Neural progenitor cell (in vitro differentiated cells): Measurements from ENCODE around the gene RANBP1. TPM values are rescaled to one million over a fixed set of nuclear protein-coding genes. Genes with fewer than 3 reads are reported as not detected.

Experiments used
- DNase-seq: peaks from one replicate; pipeline ENCODE4 v3.0.0-alpha.2; 2016; ENCODE audit warnings: low spot score
- H2AFZ ChIP-seq: fragments of 200-600 bp; sonication (generic); replicated peaks from 2 replicates; pipeline ENCODE4 v1.6.1; 2016; ENCODE audit warnings: antibody characterized with exemption
- H3F3A ChIP-seq: fragments of 200-600 bp; sonication (generic); 2 replicates; pipeline ENCODE4 v1.6.1; 2016; ENCODE audit warnings: antibody characterized with exemption, low read depth
- H3K27ac ChIP-seq: fragments of 200-600 bp; sonication (generic); 2 replicates; pipeline ENCODE4 v1.5.1; 2016; ENCODE audit warnings: mild to moderate bottlenecking
- H3K27me3 ChIP-seq: fragments of 200-600 bp; sonication (generic); 2 replicates; pipeline ENCODE4 v1.6.1; 2016; ENCODE audit warnings: mild to moderate bottlenecking, moderate library complexity
- H3K36me3 ChIP-seq: fragments of 200-600 bp; sonication (generic); 2 replicates; pipeline ENCODE4 v1.5.1; 2016
- H3K4me1 ChIP-seq: fragments of 200-600 bp; sonication (generic); 2 replicates; pipeline ENCODE4 v1.6.1; 2016; ENCODE audit warnings: mixed run types
- H3K4me2 ChIP-seq: fragments of 200-600 bp; sonication (generic); 2 replicates; pipeline ENCODE4 v1.6.1; 2016
- H3K4me3 ChIP-seq: fragments of 200-600 bp; sonication (generic); 2 replicates; pipeline ENCODE4 v1.5.1; 2016
- H3K79me2 ChIP-seq: fragments of 200-600 bp; sonication (generic); 2 replicates; pipeline ENCODE4 v1.6.1; 2016; ENCODE audit warnings: low read depth
- H3K9ac ChIP-seq: fragments of 200-600 bp; sonication (generic); 2 replicates; pipeline ENCODE4 v1.6.1; 2016
- H3K9me3 ChIP-seq: fragments of 200-600 bp; sonication (generic); 2 replicates; pipeline ENCODE4 v1.5.1; 2016; ENCODE audit warnings: low read depth
- H4K20me1 ChIP-seq: fragments of 200-600 bp; sonication (generic); 2 replicates; pipeline ENCODE4 v1.6.1; 2016; ENCODE audit warnings: low read depth
- H3K27ac Mint-ChIP-seq: 3 replicates; pipeline ENCODE4 v1.8.0; 2021; ENCODE audit warnings: mixed read lengths
- H3K27me3 Mint-ChIP-seq: 2 replicates; pipeline ENCODE4 v1.8.0; 2022; ENCODE audit warnings: low read depth, mild to moderate bottlenecking, inconsistent platforms, moderate library complexity, mixed read lengths; ENCODE audit not compliant: insufficient read depth
- H3K36me3 Mint-ChIP-seq: 3 replicates; pipeline ENCODE4 v1.8.0; 2021; ENCODE audit warnings: mixed read lengths
- H3K4me1 Mint-ChIP-seq: 3 replicates; pipeline ENCODE4 v1.8.0; 2021; ENCODE audit warnings: mixed read lengths
- H3K4me3 Mint-ChIP-seq: 3 replicates; pipeline ENCODE4 v1.8.0; 2021; ENCODE audit warnings: mild to moderate bottlenecking, moderate library complexity, mixed read lengths
- H3K9me3 Mint-ChIP-seq: 3 replicates; pipeline ENCODE4 v1.8.0; 2020; ENCODE audit warnings: mixed read lengths
- CTCF ChIP-seq: fragments of 200-600 bp; sonication (generic); IDR thresholded peaks from 2 replicates; pipeline ENCODE4 v1.5.1; 2017; ENCODE audit warnings: antibody characterized with exemption, mild to moderate bottlenecking
- EZH2 ChIP-seq: fragments of 200-600 bp; sonication (generic); IDR thresholded peaks from 2 replicates; pipeline ENCODE4 v1.6.1; 2017; ENCODE audit warnings: antibody characterized with exemption, mild to moderate bottlenecking, moderate library complexity
- EZH2phosphoT487 ChIP-seq: fragments of 200-600 bp; sonication (generic); IDR thresholded peaks from 2 replicates; pipeline ENCODE4 v1.6.1; 2017; ENCODE audit warnings: antibody characterized with exemption
- total RNA-seq: library from RNA; depleted of rRNA; stranded (reverse); fragments of >200 nt; gene quantifications from 2 replicates; pipeline ENCODE4 v1.2.3, GENCODE V29; 2015; ENCODE audit warnings: low replicate concordance

The RANBP1 gene
- total RNA-seq, 1 donor from 2014 or later, result 918 TPM

DNA sequence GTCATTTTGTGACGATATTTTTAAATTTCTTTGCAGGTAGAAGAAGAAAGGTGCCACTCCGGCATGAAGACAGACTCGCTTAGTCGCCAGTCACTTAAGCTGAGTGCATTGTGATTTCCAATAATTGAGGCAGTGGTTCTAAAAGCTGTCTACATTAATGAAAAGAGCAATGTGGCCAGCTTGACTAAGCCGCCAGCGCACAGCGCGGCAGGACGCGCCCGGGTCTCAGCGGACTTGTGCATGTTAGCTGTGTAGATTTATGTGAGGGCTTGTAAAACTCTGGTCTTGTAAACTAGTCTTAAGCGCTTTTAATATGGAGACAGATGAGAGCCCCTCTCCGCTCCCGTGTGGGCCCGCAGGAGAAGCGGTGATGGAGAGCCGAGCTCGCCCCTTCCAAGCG is 30.3 kb upstream of the RANBP1 start:
- H3K27me3 ChIP-seq, result no peaks in the 10 kb centered on the region
- peaks cover 6% of the 10 kb centered on the region for H3K36me3 ChIP-seq
- no peaks in the 10 kb centered on the region for H3K9me3 ChIP-seq
- H3K4me3 ChIP-seq, result no peak overlapping the region
- no peaks in the 10 kb centered on the region for H3K27me3 Mint-ChIP-seq
- no peak overlapping the region for H3K27ac ChIP-seq
- H3F3A ChIP-seq, result peaks cover 39% of the 10 kb centered on the region
- no peak overlapping the region for H3K4me3 Mint-ChIP-seq
- peaks cover 95% of the 10 kb centered on the region for H4K20me1 ChIP-seq
- no peak overlapping the region for H2AFZ ChIP-seq
- H3K27ac Mint-ChIP-seq, result no peak overlapping the region
- H3K4me1 ChIP-seq, result peaks cover 27% of the 10 kb centered on the region
- H3K36me3 Mint-ChIP-seq, result peaks cover 41% of the 10 kb centered on the region
- peaks cover 42% of the 10 kb centered on the region for H3K4me1 Mint-ChIP-seq
- peaks cover 100% of the 10 kb centered on the region for H3K79me2 ChIP-seq
- H3K9me3 Mint-ChIP-seq, result no peaks in the 10 kb centered on the region
- TF ChIP-seq EZH2phosphoT487, result no peak
- no peak for TF ChIP-seq EZH2
- TF ChIP-seq CTCF, result no peak
- no peak for DNase-seq
- H3K9ac ChIP-seq, result no peak overlapping the region
- no peak overlapping the region for H3K4me2 ChIP-seq

DNA sequence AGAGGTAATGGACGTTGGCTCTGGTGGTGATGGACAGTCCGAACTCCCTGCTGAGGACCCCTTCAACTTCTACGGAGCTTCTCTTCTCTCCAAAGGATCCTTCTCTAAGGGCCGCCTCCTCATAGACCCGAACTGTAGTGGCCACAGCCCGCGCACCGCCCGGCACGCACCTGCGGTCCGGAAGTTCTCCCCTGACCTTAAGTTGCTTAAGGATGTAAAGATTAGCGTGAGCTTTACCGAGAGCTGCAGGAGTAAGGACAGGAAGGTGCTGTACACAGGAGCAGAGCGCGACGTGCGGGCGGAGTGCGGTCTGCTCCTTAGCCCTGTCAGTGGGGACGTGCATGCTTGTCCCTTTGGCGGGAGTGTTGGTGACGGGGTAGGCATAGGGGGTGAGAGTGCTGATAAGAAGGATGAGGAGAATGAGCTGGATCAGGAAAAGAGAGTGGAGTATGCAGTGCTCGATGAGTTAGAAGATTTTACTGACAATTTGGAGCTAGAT is 29.8 kb upstream of the RANBP1 start:
- Histone ChIP-seq H3F3A (peaks cover 36% of the 10 kb centered on the region), H3K9ac (no peak overlapping the region), H3K27me3 (no peaks in the 10 kb centered on the region), H3K9me3 (no peaks in the 10 kb centered on the region), H3K4me1 (peaks cover 26% of the 10 kb centered on the region), H2AFZ (no peak overlapping the region), H3K4me2 (no peak overlapping the region), H3K36me3 (peaks cover 7% of the 10 kb centered on the region), H3K4me3 (no peak overlapping the region), H3K79me2 (peaks cover 100% of the 10 kb centered on the region), H3K27ac (no peak overlapping the region), H4K20me1 (peaks cover 95% of the 10 kb centered on the region)
- Mint-ChIP-seq H3K9me3 (no peaks in the 10 kb centered on the region), H3K36me3 (peaks cover 46% of the 10 kb centered on the region), H3K4me3 (no peak overlapping the region), H3K27ac (no peak overlapping the region), H3K4me1 (peaks cover 37% of the 10 kb centered on the region), H3K27me3 (peaks cover under 1% of the 10 kb centered on the region)
- TF ChIP-seq EZH2phosphoT487, result no peak
- TF ChIP-seq CTCF, result no peak
- TF ChIP-seq EZH2, result no peak
- no peak for DNase-seq

GRCh38 chr22:20086763-20087162 is 29.1 kb upstream of the RANBP1 start:
- DNase-seq, result no peak
- H3K36me3 Mint-ChIP-seq, result peaks cover 52% of the 10 kb centered on the region
- Histone ChIP-seq H3F3A (peaks cover 32% of the 10 kb centered on the region), H3K4me3 (no peak overlapping the region), H3K9me3 (no peaks in the 10 kb centered on the region), H3K79me2 (peaks cover 94% of the 10 kb centered on the region), H4K20me1 (peaks cover 95% of the 10 kb centered on the region), H3K36me3 (peaks cover 7% of the 10 kb centered on the region), H3K4me1 (peaks cover 20% of the 10 kb centered on the region), H3K9ac (no peak overlapping the region), H3K27ac (no peak overlapping the region), H3K4me2 (no peak overlapping the region), H2AFZ (no peak overlapping the region), H3K27me3 (no peaks in the 10 kb centered on the region)
- no peak overlapping the region for H3K4me3 Mint-ChIP-seq
- H3K27ac Mint-ChIP-seq, result no peak overlapping the region
- no peaks in the 10 kb centered on the region for H3K9me3 Mint-ChIP-seq
- H3K4me1 Mint-ChIP-seq, result peaks cover 31% of the 10 kb centered on the region
- TF ChIP-seq EZH2phosphoT487 (no peak), CTCF (no peak), EZH2 (no peak)
- H3K27me3 Mint-ChIP-seq, result peaks cover 3% of the 10 kb centered on the region
